Prostate gland (tissue), 2 donors: ENCODE results near the gene TMEM222. TPM values are rescaled to one million over a fixed set of nuclear protein-coding genes. Genes with fewer than 3 reads are reported as not detected.

Experiments used
- DNase-seq: peaks from one replicate; pipeline ENCODE4 v3.0.0-alpha.2; 2019; ENCODE audit warnings: low spot score
- H3K27ac ChIP-seq, 2 donors: fragments of 200-600 bp; sonication (generic); 2 replicates each; pipeline ENCODE4 v1.5.1; 2017 to 2019
- H3K27me3 ChIP-seq: fragments of 200-600 bp; sonication (generic); replicated peaks from 2 replicates; pipeline ENCODE4 v1.5.1; 2019; ENCODE audit not compliant: insufficient read depth
- H3K36me3 ChIP-seq, 2 donors: fragments of 200-600 bp; sonication (generic); 1 replicate in 1 of 2; 2 replicates in 1 of 2; pipeline versions ENCODE4 v1.5.1 to v1.8.1; 2017 to 2019
- H3K4me1 ChIP-seq: fragments of 200-600 bp; sonication (generic); replicated peaks from 2 replicates; pipeline ENCODE4 v1.5.1; 2019
- H3K4me3 ChIP-seq, 2 donors: fragments of 200-600 bp; sonication (generic); 2 replicates each; pipeline ENCODE4 v1.5.1; 2017 to 2019
- H3K9me3 ChIP-seq: fragments of 200-600 bp; sonication (generic); 2 replicates; pipeline ENCODE4 v1.5.1; 2017
- POLR2A ChIP-seq: fragments of 450-650 bp; IDR thresholded peaks from one replicate; pipeline ENCODE4 v1.6.1; 2016; ENCODE audit warnings: antibody characterized with exemption, mild to moderate bottlenecking
- POLR2AphosphoS5 ChIP-seq: sonication (generic); formaldehyde crosslinking; IDR thresholded peaks from one replicate; pipeline ENCODE4 v1.6.1; 2017; ENCODE audit warnings: antibody characterized with exemption
- WGBS: methylation state at CpG from one replicate; pipeline ENCODE4 v1.1.5; 2018; 5-methylcytosine and 5-hydroxymethylcytosine counted together
- intact Hi-C: fragments of 100-400 bp; cut with DNase I; formaldehyde crosslinking; loops from one replicate; pipeline ENCODE4 v1.14.2; 2022
- total RNA-seq, 2 donors: library from RNA; depleted of rRNA; stranded (reverse); fragments of >200 nt; gene quantifications; one replicate each; pipeline ENCODE4 v1.1.0, GENCODE V29; 2016
- TF ChIP-seq, protein P1 (sequence below), 4 experiments: fragments of 200-600 bp in 2 of 4; fragments of 450-650 bp in 2 of 4; sonication (generic) in 2 of 4; IDR thresholded peaks; 1 replicate in 3 of 4; 2 replicates in 1 of 4; pipeline ENCODE4 v1.5.1; 2016 to 2019; ENCODE audit warnings: antibody characterized with exemption in 4 of 4, mild to moderate bottlenecking in 2 of 4, moderate library complexity in 2 of 4

TMEM222 gene
- total RNA-seq, 2 donors from 2014 or later, result 49.6 to 59.5 TPM

GRCh38 chr1:27322569-27323240 lies 742 bp downstream of the TMEM222 start:
- H3K4me1 ChIP-seq, result peaks cover 21% of the 10 kb centered on the region
- TF ChIP-seq POLR2A (no peak), POLR2AphosphoS5 (no peak)
- TF ChIP-seq, protein P1, sequence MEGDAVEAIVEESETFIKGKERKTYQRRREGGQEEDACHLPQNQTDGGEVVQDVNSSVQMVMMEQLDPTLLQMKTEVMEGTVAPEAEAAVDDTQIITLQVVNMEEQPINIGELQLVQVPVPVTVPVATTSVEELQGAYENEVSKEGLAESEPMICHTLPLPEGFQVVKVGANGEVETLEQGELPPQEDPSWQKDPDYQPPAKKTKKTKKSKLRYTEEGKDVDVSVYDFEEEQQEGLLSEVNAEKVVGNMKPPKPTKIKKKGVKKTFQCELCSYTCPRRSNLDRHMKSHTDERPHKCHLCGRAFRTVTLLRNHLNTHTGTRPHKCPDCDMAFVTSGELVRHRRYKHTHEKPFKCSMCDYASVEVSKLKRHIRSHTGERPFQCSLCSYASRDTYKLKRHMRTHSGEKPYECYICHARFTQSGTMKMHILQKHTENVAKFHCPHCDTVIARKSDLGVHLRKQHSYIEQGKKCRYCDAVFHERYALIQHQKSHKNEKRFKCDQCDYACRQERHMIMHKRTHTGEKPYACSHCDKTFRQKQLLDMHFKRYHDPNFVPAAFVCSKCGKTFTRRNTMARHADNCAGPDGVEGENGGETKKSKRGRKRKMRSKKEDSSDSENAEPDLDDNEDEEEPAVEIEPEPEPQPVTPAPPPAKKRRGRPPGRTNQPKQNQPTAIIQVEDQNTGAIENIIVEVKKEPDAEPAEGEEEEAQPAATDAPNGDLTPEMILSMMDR (IDR thresholded peaks at IDR 0.05), result no peak
- DNase-seq, result no peak
- 9% methylated on average over 10 of the region's 10 CpGs for WGBS
- peak overlapping the region; percentile 53 to 62 for H3K4me3 ChIP-seq
- H3K36me3 ChIP-seq, result peaks cover 0 to 9% of the 10 kb centered on the region in 2 donors
- H3K27me3 ChIP-seq, result no peaks in the 10 kb centered on the region
- intact Hi-C loops, result loop anchor here (2.0 kb wide), 1 partner anchor 24 kb away; no protein-coding TSS in a partner anchor
- H3K27ac ChIP-seq, result peak overlapping the region; percentile 71 to 75
- H3K9me3 ChIP-seq, result no peaks in the 10 kb centered on the region

GRCh38 chr1:27325286-27325685 lies 3.3 kb downstream of the TMEM222 start:
- H3K36me3 ChIP-seq, result peaks cover 0 to 9% of the 10 kb centered on the region in 2 donors
- 87% methylated on average over 15 of the region's 15 CpGs for WGBS
- intact Hi-C loops, result no loop called here
- H3K27me3 ChIP-seq, result no peaks in the 10 kb centered on the region
- no peak overlapping the region for H3K4me3 ChIP-seq
- H3K4me1 ChIP-seq, result peaks cover 25% of the 10 kb centered on the region
- H3K27ac ChIP-seq, result peak overlapping the region in 1 of 2 donors; percentile 67
- TF ChIP-seq POLR2AphosphoS5 (no peak), POLR2A (no peak)
- H3K9me3 ChIP-seq, result no peaks in the 10 kb centered on the region
- DNase-seq, result no peak

GRCh38 chr1:27327964-27328363 lies 6.0 kb downstream of the TMEM222 start:
- Histone ChIP-seq H3K4me3 (no peak overlapping the region), H3K9me3 (no peaks in the 10 kb centered on the region), H3K4me1 (peaks cover 23% of the 10 kb centered on the region), H3K36me3 (peaks cover 0 to 9% of the 10 kb centered on the region in 2 donors), H3K27ac (no peak overlapping the region), H3K27me3 (no peaks in the 10 kb centered on the region)
- intact Hi-C loops, result no loop called here
- TF ChIP-seq, protein P1 (IDR thresholded peaks at IDR 0.05), result no peak
- TF ChIP-seq POLR2AphosphoS5 (no peak), POLR2A (no peak)
- no peak for DNase-seq
- WGBS, result 80% methylated on average over 5 of the region's 5 CpGs

DNA sequence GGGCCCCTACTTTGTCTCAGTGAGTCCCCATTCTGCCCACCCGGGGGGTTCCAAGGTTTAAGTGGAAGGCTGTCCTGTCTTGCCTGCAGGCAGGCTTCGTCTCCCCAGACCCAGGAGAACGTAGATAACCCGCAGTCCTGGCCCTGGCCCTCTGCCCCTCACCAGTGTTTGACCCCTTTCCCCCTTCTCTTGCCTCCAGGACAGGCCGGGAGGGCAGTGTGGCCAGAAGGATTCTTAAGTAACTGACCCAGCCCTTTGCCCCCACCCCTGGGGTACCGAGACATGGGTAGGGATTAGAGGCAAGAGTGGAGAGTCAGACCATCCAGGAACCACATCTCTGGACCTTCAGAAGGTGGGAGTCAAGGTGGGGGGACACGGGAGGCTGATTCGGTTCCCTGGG lies 8.8 kb downstream of the TMEM222 start:
- peaks cover 9 to 22% of the 10 kb centered on the region in 2 donors for H3K36me3 ChIP-seq
- intact Hi-C loops, result no loop called here
- 77% methylated on average over 8 of the region's 8 CpGs for WGBS

DNA sequence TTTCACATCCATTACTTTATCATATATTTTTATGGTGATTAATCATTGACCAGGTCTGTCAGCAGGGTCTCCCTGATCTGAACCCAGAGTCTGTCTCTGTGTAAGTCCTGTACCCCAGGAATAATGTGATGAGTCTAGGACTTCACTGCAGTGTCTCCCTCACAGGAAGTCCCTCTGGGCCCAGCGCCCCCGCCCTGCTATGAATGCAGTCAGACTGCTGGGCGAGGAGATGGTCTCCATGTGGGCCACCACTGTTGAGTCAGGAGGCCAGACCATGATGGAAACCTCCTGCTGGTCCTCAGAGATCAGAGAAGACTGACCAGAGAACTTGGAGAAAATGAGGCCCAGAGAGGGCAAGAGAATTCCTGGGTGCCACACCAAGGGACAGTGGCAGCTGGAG lies 9.5 kb downstream of the TMEM222 start:
- Histone ChIP-seq H3K4me1 (peaks cover 16% of the 10 kb centered on the region), H3K27ac (no peak overlapping the region), H3K4me3 (no peak overlapping the region), H3K27me3 (no peaks in the 10 kb centered on the region), H3K9me3 (no peaks in the 10 kb centered on the region), H3K36me3 (peaks cover 9 to 24% of the 10 kb centered on the region in 2 donors)
- no peak for DNase-seq
- TF ChIP-seq, protein P1 (IDR thresholded peaks at IDR 0.05), result no peak
- TF ChIP-seq POLR2AphosphoS5, result no peak
- no peak for TF ChIP-seq POLR2A
- WGBS, result 83% methylated on average over 3 of the region's 3 CpGs
- intact Hi-C loops, result no loop called here

More for the DNA sequence above, 8.8 kb downstream of the TMEM222 start:
- H3K27me3 ChIP-seq, result no peaks in the 10 kb centered on the region
- H3K4me1 ChIP-seq, result peaks cover 16% of the 10 kb centered on the region
- H3K27ac ChIP-seq, result no peak overlapping the region
- no peak overlapping the region for H3K4me3 ChIP-seq
- no peaks in the 10 kb centered on the region for H3K9me3 ChIP-seq
- TF ChIP-seq POLR2AphosphoS5 (no peak), POLR2A (no peak)
- TF ChIP-seq, protein P1 (IDR thresholded peaks at IDR 0.05), result no peak
- no peak for DNase-seq
